Measurements from ENCODE around the gene ACTRT3.
"Not testable (repeated sequence)": the region's sequence is repeated elsewhere in the genome, so short reads cannot be mapped to it uniquely, and the experiment has no call there.

ACTRT3 gene

DNA sequence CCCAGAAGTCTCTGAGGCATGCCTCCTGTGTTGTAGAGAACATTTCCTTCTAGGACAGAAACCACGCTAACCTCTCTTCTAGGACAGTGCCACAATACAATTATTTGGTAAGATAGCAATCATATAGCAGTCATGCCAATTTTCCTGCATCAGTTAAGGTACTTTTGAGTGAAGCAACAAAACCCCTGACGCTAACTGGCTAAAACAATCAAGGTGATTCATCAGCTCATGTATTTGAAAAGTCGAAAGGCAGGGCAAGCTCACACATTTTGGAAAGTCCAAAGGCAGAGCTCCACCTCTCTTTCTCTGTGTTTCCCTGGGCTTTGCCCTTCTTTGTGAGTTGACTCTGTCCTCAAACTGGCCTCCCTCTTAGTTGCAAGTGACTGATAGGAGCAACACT lies 14.7 kb downstream of the ACTRT3 start:
- DNase-seq, result no peak
- peaks cover 8% of the 10 kb centered on the region for H3K27me3 Mint-ChIP-seq
- no peak overlapping the region for H3K27ac Mint-ChIP-seq
- peaks cover 14% of the 10 kb centered on the region for H3K4me1 Mint-ChIP-seq
- peaks cover 6 to 9% of the 10 kb centered on the region in 2 donors for H3K9me3 Mint-ChIP-seq
- ATAC-seq, result no peak
- H3K4me3 Mint-ChIP-seq, result no peak overlapping the region

DNA sequence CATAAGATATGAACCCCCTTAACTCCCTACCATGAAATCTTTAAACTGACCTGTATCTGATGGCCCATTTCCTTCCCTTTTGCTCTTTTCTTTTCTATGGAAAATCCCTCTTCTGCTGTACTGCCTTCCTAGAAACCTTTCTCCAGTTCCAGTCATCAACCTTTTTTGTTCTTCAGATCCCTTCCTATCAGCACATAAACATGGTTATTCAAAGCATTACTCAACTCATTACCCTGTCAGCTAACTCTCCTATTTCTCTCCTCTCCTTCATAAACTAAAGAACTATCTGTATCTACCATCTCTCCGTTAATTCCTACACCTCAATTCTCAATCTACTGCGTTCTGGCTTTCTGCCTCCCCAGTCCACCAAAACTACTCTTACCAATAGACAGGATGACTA lies 17.5 kb downstream of the ACTRT3 start:
- Mint-ChIP-seq H3K4me3 (no peak overlapping the region), H3K27me3 (peaks cover 20% of the 10 kb centered on the region), H3K27ac (no peak overlapping the region), H3K9me3 (peaks cover 4 to 7% of the 10 kb centered on the region in 2 donors), H3K4me1 (peaks cover 10% of the 10 kb centered on the region)
- no peak for ATAC-seq
- no peak for DNase-seq

DNA sequence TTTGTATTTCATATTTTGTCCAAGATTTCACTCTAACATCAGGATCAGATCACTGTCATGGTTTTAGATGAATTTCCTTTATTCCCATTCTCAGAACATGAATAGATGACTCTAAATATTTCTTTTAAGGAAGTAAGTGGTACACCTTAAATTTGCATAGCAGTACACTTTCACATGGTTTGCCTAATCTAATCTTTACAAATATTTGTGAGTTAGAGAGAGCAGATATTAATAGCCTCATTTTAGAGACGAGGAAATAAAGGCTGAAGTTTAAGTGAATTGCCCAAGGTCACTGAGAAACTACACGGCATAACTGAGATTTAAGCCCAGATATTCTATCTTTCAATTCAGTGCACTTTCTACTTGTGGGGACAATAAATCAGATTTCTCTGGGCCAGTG lies 18.7 kb downstream of the ACTRT3 start:
- H3K27ac Mint-ChIP-seq, result no peak overlapping the region
- ATAC-seq (no peak), DNase-seq (no peak)
- no peaks in the 10 kb centered on the region for H3K9me3 Mint-ChIP-seq
- H3K4me3 Mint-ChIP-seq, result no peak overlapping the region
- peaks cover 10% of the 10 kb centered on the region for H3K4me1 Mint-ChIP-seq
- peaks cover 30% of the 10 kb centered on the region for H3K27me3 Mint-ChIP-seq

DNA sequence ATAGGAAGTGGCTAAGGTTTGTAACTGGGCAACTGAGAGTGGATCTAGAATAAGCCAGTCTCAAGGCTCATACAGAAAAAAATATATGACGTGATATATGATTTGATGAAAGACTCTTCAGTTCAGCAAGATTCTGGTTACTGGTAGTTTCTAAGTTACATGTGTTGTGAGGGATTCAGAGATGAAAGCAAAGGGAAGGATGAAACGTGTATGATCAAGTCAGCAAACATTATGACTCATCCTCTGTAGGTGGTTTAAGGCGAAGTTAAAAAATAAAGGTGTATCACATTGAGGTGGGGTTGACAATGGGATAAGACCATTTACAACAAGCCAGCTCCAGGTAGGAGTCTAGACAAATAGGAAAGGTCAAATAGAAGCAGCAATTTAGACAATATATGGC lies 20.7 kb downstream of the ACTRT3 start:
- peak; percentile 81 for ATAC-seq
- no peaks in the 10 kb centered on the region for H3K9me3 Mint-ChIP-seq
- peaks cover 30% of the 10 kb centered on the region for H3K27me3 Mint-ChIP-seq

DNA sequence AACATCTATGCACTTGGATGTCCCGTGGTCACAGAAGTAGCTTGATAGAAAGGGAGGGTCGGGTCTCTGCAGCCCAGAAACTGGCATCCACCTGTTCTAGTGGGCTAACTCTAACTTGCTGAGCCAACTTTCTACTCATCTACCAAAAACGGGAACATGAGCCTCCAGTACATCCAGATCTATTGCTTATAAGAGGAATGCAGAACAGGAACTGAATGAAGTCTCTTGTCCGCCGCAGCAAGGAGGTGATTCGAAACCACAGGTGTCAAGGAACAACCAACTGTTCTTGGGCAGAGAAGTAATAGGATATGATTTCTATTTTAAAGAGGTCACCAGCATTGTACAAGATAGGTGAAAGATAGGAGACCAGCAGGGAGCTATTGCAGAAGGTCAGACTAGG lies 22.4 kb downstream of the ACTRT3 start:
- Mint-ChIP-seq H3K9me3 (no peaks in the 10 kb centered on the region), H3K4me1 (peaks cover 10% of the 10 kb centered on the region), H3K27me3 (peaks cover 27% of the 10 kb centered on the region), H3K27ac (no peak overlapping the region), H3K4me3 (no peak overlapping the region)
- DNase-seq (no peak), ATAC-seq (no peak)

More for the DNA sequence above, 20.7 kb downstream of the ACTRT3 start:
- Mint-ChIP-seq H3K4me3 (no peak overlapping the region), H3K27ac (no peak overlapping the region), H3K4me1 (peaks cover 10% of the 10 kb centered on the region)
- no peak for DNase-seq

DNA sequence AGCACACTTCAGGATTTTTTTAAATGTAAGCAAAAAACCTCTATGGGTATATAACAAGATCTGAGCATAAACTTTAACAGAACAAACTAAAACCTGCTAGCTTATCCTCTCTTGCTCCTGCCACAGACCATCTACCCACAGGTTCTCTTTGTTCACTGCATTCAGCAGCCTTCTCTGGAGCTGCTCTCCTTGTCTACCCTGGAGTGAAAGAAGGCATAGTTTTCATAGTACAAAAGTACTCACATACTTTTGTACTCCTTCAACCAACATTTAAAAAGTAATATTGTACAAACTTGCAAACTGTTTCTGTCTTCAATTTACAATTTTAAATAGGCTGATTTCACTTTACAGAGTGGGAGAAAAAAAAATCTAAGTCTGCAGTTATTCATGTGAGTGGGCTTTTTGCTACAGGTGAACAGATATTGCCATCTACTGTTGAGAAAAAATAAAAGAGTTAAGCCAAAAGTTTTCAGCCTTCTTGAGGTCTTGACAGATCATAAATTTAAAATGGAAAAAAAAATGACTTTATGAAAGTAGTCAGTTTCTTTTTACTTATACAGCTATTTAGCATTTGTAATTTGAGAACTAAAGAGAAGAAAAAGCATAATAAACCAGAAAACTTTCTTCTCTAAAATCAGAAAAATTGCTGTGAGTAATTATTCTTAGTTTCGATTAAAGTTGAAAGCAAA lies 24.9 kb downstream of the ACTRT3 start:
- DNase-seq (no peak), ATAC-seq (no peak)
- H3K4me3 Mint-ChIP-seq, result no peak overlapping the region
- peaks cover 10% of the 10 kb centered on the region for H3K4me1 Mint-ChIP-seq
- H3K9me3 Mint-ChIP-seq, result no peaks in the 10 kb centered on the region
- no peak overlapping the region for H3K27ac Mint-ChIP-seq
- H3K27me3 Mint-ChIP-seq, result peaks cover 28% of the 10 kb centered on the region

DNA sequence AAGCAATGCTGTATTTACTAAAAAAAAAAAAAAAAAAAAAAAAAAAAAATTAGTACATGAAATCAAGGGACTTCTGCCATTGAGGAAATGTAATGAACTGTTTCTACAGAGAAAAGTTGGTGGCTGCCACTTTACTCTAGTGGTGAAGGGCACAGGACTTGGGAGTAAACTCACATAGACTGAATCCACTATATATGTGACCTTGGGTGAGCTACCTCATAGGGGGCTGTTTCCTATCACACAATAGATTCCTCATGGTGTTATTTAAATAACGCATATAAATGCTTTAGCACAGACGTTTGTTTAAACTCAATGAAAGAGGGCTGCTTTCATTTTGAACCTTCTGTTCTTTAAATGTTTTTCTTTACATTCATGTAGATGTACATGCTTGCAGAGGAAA lies 30.3 kb downstream of the ACTRT3 start:
- DNase-seq (no peak), ATAC-seq (no peak)
- H3K27ac Mint-ChIP-seq, result no peak overlapping the region
- peaks cover 16 to 18% of the 10 kb centered on the region in 2 donors for H3K9me3 Mint-ChIP-seq
- H3K4me3 Mint-ChIP-seq, result no peak overlapping the region
- peaks cover 7% of the 10 kb centered on the region for H3K27me3 Mint-ChIP-seq
- H3K4me1 Mint-ChIP-seq, result no peaks in the 10 kb centered on the region

DNA sequence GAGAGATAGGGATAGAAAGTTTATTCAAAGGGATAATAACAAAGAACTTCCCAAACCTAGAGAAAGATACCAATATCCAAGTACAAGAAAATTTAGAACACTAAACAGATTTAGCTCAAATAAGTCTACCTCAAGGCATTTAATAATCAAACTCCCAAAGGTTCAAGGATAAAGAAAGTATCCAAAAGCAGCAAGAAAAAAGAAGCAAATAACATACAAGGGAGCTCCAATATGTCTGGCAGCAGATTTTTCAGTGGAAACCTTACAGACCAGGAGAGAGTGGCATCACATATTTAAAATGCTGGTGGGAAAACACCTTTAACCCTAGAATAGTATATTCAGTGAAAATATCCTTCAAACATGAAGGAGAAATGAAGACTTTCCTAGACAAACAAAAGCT lies 37.5 kb downstream of the ACTRT3 start:
- not testable (repeated sequence) for H3K4me3 Mint-ChIP-seq, H3K27ac Mint-ChIP-seq, ATAC-seq, DNase-seq, H3K4me1 Mint-ChIP-seq
- peaks cover 10 to 45% of the 10 kb centered on the region in 2 donors for H3K9me3 Mint-ChIP-seq
- peaks cover 46% of the 10 kb centered on the region for H3K27me3 Mint-ChIP-seq

DNA sequence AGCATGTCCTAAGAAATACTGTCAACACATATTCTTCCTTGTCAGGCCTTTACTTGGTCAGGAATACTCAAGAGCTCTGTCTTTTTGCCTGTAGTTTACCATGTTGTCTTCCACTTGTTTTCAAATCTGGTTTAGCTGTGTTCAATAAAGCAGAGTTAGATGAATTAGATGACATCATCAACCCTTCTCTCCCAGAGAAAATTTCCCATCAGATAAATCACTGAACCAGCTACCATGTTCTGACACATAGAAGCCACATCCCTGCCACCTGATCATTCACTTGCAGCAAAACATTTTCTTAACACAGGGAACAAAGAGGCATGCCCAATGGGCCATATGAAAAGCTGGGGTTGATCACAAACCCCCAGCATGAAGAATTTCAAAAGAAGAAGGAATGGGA lies 46.6 kb downstream of the ACTRT3 start:
- DNase-seq (no peak), ATAC-seq (no peak)
- peaks cover 3 to 5% of the 10 kb centered on the region in 2 donors for H3K9me3 Mint-ChIP-seq
- no peaks in the 10 kb centered on the region for H3K4me1 Mint-ChIP-seq
- H3K4me3 Mint-ChIP-seq, result no peak overlapping the region
- H3K27ac Mint-ChIP-seq, result no peak overlapping the region
- H3K27me3 Mint-ChIP-seq, result peaks cover 31% of the 10 kb centered on the region

DNA sequence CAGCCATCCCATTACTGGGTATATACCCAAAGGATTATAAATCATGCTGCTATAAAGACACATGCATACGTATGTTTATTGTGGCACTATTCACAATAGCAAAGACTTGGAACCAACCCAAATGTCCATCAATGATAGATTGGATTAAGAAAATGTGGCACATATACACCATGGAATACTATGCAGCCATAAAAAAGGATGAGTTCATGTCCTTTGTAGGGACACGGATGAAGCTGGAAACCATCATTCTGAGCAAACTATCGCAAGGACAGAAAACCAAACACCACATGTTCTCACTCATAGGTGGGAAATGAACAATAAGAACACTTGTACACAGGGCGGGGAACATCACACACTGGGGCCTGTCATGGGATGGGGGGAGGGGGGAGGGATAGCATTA lies 50.9 kb downstream of the ACTRT3 start:
- not testable (repeated sequence) for ATAC-seq, H3K4me3 Mint-ChIP-seq, H3K9me3 Mint-ChIP-seq, H3K4me1 Mint-ChIP-seq, DNase-seq, H3K27ac Mint-ChIP-seq
- peaks cover 39% of the 10 kb centered on the region for H3K27me3 Mint-ChIP-seq

All from stimulated activated naive CD8-positive, alpha-beta T cell treated with anti-CD3 and anti-CD28 coated beads, Interleukin-15, amount 100 ng/mL, for 72 hours (primary cell).